HTR-8/SVneo (cell line): ENCODE results near the gene SLC7A1.

Source experiments
- DNase-seq: peaks from one replicate; pipeline ENCODE4 v3.0.0; 2011; ENCODE audit warnings: low spot score, mixed read lengths; ENCODE audit not compliant: insufficient read length
- FAIRE-seq: peaks from 2 replicates; lab custom pipeline; 2011; peaks lifted over from hg19 to GRCh38; lab: Jason Lieb, UNC

SLC7A1 gene

GRCh38 chr13:29535663-29536655, 59.5 kb downstream of the SLC7A1 start:
- no peak for DNase-seq
- no peak for FAIRE-seq

GRCh38 chr13:29534083-29534482, 61.4 kb downstream of the SLC7A1 start:
- FAIRE-seq (no peak), DNase-seq (no peak)

DNA sequence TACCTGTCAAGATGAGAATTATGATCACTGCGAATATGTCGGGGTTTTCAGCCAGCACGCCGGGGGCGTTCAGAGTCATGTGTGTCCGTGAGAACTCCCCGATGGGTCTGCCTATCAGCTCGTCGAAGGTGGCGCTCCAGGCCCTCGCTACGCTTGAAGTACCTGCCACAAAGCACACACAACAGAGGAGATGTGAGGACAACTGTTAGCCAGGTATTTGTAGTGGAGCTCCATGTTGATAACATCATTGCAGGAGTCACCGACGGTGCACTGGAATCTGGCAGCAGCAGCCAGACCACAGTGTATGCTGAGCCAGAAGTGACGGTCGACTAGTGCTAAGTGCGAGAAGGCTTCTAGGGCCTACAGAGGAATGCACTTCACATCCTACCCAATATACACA, 62.7 kb downstream of the SLC7A1 start:
- no peak for DNase-seq
- no peak for FAIRE-seq

DNA sequence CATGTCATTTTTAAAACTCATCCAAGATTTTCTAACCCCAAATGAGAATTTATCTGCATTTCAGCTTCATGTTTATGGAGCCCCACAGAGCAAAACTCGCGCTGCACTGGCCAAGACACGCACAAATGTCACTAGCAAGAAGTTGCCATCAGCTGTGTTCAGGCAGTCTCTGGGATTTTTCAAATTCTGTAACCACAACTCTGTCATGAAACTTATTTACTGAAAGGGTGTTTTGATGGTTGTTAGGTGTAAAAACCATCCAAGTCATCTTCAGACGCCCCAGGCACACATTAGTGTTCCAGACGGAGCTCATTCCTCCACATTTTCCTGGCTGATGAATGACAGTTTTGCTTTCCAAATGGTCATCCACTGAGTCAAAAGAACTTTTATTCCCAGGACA, 63.4 kb downstream of the SLC7A1 start:
- DNase-seq (no peak), FAIRE-seq (no peak)

- DNase-seq (no peak), FAIRE-seq (no peak)
Measured at GRCh38 chr13:29530901-29531300, 64.6 kb downstream of the SLC7A1 start.

DNA sequence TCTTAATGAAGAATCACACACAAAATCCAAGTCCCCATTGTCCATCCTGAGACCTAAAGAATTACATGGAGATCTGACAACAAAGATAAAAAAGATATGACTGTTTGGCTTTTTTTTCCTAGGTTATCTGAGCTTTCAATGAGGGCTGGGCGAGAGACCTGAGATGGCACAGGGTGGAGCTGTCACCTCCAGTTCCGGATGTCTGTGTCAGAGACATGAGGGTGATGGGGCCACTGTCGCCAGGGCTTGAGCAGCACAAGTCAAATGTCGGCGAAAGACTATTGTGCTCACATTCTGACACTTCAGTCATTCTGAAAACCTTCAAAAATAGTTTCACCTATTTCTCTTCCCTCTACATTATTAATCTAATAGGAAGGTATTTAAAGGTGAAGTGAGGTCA, 65.7 kb downstream of the SLC7A1 start:
- DNase-seq (no peak), FAIRE-seq (no peak)

GRCh38 chr13:29527916-29528315, 67.6 kb downstream of the SLC7A1 start:
- DNase-seq (no peak), FAIRE-seq (no peak)

- no peak for DNase-seq
- no peak for FAIRE-seq
Measured at GRCh38 chr13:29527511-29527910, 68.0 kb downstream of the SLC7A1 start.

- DNase-seq (no peak), FAIRE-seq (no peak)
Measured at GRCh38 chr13:29526741-29527140, 68.7 kb downstream of the SLC7A1 start.

DNA sequence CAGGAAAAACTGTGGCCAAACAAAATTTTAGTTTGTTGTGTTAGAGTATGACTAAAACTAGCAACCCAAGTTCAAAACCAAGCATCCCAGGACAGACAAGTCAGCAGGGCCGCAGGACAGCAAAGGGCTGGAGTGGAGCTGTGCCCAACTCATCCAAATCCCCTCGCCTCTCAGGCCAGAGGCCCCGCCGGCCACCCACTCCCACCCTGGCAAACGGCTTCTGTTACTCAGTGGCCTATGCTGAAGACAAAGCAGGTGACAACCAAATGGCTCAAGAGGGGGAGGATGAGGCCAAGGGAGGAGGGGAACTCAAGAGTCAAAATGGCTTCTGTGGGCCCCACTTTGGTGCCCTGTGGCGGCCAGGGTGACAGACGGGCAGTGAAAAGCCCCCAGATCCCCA, 69.7 kb downstream of the SLC7A1 start:
- no peak for FAIRE-seq
- DNase-seq: no peak

- FAIRE-seq (no peak), DNase-seq (no peak)
Measured at GRCh38 chr13:29524641-29525040, 70.8 kb downstream of the SLC7A1 start.

- FAIRE-seq: no peak
- no peak for DNase-seq
Measured at GRCh38 chr13:29524176-29524575, 71.3 kb downstream of the SLC7A1 start.

- no peak for DNase-seq
- no peak for FAIRE-seq
Measured at GRCh38 chr13:29523199-29523961, 72.1 kb downstream of the SLC7A1 start.

GRCh38 chr13:29522044-29522685, 73.3 kb downstream of the SLC7A1 start:
- FAIRE-seq: no peak
- no peak for DNase-seq

- FAIRE-seq (no peak), DNase-seq (no peak)
Measured at GRCh38 chr13:29521336-29521735, 74.2 kb downstream of the SLC7A1 start.

GRCh38 chr13:29520671-29521070, 74.8 kb downstream of the SLC7A1 start:
- FAIRE-seq (no peak), DNase-seq (no peak)

- no peak for FAIRE-seq
Measured at GRCh38 chr13:29519921-29520320, 75.6 kb downstream of the SLC7A1 start.

GRCh38 chr13:29516880-29517279, 78.6 kb downstream of the SLC7A1 start:
- DNase-seq: no peak
- no peak for FAIRE-seq

More at GRCh38 chr13:29519921-29520320, 75.6 kb downstream of the SLC7A1 start:
- DNase-seq: no peak

- DNase-seq (no peak), FAIRE-seq (no peak)
Measured at GRCh38 chr13:29516012-29516411, 79.5 kb downstream of the SLC7A1 start.

DNA sequence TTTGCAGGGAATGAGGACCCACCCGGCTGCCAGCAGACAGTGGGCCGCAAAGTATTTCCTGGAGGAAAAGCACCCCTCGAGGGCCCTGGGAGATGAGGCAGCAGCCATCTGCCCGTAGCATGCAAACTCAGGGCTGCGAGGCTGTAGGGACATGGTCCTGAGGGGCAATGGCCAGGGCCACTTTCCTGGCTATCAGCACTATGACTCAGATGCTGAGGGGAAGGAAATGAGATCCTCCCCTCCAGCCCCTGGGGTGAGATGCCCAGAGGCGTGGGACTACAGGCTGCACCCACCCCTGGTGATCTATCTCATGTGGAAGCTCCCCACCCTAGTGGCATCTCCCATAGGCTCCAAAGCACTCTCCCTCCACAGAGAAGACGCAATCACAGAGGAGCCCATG, 80.1 kb downstream of the SLC7A1 start:
- FAIRE-seq: no peak
- DNase-seq: no peak
